Hematopoietic multipotent progenitor cell treated with erythropoietin and hydrocortisone succinate and interleukin-3 and kit ligand, for 6 days (in vitro differentiated cells): Measurements from ENCODE around the gene SLC39A11.
"Not testable (repeated sequence)": the region's sequence is repeated elsewhere in the genome, so short reads cannot be mapped to it uniquely, and the experiment has no call there.

Experiments
- DNase-seq: peaks from one replicate; pipeline ENCODE4 v3.0.0-alpha.2; 2015

The SLC39A11 gene

DNA sequence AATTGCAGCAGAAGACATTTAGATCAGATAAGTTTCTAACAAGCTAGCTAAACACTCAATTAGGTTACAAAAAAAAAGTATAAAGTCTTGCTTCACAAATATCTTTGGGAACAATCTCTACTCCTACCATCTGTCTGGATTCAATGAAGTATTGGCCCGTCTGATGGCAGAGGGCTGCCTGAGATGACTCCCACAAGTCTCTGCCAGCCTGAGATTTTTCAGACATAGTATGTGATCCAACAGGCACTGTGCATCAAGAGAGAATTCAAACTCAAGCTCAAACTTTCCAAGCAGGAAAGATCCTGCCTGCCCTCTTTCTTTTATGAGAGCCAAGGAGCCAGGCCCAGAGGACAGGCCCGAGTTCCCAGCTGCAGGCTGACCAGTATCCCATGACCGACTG, 22.6 kb downstream of the SLC39A11 start:
- DNase-seq, result no peak

DNA sequence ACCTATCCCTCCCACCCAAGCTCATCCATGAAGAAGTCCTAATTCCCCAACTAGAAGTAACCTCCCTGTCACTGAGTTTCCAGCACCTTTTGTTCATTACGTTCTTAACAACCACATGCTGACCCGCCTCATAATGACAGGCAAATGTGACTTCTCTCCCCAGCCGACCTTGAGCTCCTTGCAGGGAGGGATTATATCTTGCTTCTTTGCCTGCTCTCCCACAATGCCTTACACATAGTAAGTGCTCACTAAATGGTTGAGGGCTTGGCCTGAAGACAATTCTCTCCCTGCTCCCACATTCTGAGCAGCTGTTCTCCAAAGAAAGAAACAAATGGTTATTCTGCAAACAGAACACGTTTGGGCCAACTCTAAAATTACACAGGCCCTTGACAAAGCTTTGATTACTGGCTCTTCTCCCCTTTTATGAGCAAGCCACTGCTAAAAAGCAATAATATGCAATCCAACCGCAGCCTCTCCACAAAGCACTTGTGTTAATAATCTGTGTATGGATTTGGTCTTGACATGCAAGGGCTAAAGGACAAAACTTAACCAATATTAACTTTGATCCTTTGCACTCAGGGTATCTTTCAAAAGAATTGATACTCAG, 23.2 kb downstream of the SLC39A11 start:
- no peak for DNase-seq

DNA sequence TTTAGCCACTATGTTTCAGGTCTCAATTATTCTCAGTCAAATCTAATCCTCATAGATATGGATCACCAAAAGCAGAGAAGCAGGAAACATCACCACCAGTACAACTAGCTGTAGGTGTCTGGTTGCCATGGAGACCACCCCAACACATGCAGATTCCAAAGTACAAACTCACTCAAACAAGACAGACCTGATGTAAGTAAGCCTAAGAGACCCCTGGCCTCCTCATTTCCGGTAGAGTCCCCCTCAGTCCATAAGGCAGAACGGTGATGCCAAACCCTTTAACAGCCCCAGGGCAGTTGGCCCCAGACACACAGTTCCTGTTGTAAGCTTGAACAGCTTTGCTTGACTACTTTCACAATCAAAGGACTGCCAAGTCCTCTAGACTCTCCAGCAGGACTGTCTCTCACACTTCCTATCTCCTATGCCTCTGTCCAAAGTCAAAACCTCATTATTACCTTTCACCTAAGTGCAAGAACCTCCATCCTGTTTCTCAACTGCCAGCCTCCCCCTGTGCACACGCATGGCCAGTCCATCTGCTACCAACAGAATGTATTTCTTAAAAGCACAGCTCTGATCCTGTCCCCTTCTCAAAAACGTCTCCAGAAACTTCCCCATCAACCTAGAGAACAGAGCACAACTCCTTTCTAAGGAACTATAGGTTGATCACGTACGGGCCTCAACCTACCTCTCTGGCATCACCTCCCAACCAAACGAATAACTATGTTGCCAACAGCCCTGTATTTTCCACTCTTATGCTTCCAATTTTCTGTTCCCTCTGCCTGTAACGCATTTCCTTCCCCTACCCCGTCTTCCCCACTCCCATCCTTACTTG, 23.9 kb downstream of the SLC39A11 start:
- peak; percentile 34 for DNase-seq

DNA sequence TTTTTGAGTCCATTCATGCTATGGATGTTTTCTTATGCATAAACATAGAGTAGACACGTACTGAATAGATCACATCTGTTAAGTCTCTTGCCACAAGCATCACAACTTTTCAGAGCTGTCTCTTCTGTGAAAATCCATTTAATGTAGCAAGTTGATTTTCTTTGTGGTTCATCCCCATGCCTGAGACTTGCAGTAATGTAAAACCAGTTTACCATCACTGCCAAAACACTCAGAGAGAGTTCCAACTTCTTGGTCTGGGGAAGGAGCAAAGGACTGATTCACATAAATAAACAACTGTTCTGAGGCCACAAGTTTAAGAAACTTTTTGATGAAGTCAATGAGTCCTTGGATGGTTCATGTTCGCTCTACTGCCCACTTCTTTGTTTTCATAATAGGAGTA, 24.8 kb downstream of the SLC39A11 start:
- not testable (repeated sequence) for DNase-seq

DNA sequence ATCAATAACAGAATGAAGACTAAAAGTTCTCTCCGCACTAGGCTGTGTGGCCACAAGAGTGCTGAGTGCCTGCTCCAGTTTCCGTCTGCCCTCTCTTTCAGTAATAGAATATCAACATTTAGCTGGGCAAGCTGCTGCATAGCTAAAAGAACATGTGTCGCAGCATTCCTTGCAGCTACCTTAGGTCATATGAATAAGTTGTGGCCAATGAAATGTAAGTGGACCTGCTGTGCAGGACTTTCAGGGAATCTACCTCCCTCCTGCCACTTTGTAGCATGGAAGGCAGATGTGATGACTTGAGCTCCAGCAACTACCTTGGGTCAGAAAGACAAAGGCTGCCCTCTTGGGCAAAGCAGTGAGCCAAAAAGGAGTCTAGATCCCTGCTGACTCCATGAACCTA, 25.4 kb downstream of the SLC39A11 start:
- DNase-seq, result no peak

DNA sequence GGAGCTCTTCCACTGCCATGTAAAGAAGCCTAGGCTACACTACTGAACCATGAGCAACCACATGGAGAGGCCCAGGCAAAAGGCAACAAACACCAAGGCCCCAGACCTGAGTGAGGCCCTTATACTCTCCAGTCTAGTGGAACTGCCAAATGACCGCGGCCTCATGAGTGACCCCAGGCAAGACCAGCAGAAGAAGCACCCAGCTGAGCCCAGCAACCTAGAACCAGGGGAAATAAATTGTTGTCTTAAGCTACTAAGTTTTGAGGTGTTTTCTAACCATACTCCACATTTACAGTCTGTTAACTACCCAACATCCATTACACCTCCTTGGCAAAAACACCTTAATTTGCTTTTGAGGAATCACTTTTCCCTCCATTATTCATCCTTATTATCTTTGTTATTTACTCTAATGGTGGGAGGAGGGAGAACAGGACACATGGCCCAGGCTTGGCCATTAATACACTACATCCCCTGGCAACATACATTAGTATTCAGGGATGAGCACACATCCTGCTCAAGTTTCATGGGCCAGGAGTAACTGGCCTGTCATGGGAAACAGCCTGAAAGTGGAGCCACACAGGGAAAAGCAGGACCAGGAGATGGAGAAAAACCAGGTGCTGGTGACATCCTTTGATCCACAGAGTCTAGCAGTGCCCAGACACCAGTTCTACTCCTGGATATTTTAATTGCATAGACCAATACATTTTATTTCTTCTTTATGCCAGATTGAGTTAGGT, 26.2 kb downstream of the SLC39A11 start:
- DNase-seq, result no peak

DNA sequence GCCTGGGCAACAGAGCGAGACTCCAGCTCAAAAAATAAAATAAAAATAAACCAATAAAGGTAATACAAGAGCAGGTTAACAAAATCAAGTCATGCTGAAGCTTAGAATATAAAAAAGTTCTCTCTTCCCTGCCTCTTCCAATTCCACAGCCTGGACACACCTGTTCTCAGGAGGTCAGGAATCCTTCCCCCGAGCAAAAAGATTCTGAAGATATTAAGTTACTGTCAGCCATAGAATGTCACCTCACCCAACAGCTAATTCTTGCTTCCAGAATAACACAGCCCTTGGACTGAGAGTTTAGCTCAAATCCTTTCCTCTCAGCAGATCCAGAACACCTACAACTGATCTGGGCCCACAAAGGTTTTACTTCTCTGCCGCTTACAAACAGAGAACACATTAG, 27.1 kb downstream of the SLC39A11 start:
- DNase-seq, result no peak

DNA sequence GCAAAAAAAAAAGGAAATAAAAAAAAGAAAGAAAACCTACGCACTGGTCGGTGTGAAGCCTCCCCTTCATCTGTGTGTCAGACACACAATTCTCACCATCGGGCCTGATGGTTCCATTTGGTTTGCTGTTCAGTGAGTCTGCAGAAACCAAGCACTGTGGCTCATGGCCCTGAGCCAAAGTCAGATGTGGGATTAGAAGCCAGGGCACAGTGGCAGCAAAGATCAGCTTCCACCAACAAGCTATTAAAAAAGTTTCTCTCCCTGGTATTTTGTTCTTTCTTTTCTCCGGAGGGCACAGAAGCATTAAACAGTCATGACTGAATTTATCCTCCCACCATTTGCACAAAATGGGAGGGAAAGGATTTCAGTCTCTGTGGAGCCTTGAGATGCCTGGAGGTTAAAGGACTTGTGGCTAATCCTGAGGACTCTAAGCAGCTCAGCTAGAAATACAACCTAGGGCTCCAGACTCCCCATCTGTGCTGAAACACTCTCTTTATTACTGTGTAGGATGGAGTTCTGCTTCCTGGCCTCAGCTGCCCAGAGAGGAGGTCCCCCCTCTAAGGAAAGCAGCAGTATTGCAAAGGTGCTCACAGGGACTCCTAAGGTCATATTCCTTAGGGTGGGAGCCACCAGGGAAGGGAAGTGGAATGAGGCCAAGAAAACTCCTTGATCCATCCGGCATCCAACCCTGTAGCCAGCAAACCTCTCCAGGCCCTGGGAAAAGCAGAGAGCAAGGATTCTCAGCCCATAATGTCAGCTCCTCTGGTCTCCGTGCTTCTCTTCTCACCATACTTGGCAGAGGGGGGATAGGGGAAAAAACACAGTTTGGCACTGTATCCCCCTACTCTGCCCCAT, 28.2 kb downstream of the SLC39A11 start:
- peak; percentile 94 for DNase-seq

DNA sequence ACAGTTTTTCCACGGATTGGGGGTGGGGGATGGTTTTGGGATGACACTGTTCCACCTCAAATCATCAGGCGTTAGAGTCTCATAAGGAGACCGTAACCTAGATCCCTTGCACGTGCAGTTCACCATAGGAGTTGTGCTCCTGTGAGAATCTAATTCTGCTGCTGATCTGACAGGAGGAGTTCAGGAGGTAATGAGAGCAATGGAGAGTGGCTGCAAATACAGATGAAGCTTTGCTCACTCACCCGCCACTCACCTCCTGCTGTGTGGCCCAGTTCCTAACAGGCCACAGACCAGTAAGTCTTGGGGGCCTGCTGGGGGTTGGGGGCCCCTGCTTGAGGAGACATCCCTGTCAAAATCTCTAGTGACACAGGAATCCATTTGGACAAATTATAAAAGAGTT, 29.8 kb downstream of the SLC39A11 start:
- DNase-seq, result no peak

DNA sequence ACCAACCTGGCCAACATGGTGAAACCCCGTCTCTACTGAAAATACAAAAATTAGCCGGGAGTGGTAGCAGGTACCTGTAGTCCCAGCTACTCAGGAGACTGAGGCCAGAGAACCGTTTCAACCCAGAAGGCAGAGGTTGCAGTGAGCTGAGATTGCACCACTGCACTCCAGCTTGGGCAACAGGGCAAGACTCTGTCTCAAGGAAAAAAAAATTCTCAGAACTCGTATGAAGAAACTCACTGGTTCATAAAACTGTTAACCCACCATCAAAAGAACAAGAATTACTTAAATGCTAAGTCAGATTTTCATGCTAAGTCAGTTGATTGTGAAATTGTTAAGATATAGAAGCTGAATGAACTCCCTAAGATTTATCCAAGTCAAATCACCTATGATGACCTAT, 31.3 kb downstream of the SLC39A11 start:
- peak; percentile 74 for DNase-seq

DNA sequence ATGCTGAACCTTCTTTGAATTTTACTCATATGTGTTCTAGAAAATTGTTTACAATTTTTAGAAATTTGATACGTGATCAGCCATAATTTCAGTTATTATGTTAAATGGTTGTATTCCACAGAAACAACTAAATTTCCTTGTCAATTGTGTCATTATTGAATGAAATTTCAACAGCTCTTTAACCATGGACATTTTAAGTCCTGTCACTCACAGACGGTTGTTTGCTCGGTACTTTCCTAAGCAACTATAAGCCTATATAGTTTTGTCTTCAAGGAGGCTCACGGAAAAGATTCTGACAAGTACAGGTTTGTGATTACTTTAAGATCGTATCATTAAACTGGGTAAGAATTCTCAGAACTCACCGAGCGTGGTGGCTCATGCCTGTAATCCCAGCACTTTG, 31.8 kb downstream of the SLC39A11 start:
- peak; percentile 38 for DNase-seq

DNA sequence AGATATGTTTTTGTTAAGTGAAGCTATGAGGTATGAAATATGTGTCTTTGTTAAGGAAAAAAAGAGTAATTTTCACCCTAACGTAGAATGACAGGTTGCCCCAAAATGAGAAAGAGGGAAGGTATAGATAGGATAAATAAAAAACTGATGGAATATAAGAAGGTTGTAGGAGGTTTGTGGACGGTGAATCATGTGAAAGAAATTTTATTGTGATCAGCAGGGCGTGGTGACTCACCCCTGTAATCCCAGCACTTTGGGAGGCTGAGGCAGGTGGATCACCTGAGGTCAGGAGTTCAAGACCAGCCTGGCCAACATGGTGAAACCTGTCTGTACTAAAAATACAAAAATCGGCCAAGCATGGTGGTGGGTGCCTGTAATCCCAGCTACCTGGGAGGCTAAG, 32.8 kb downstream of the SLC39A11 start:
- DNase-seq, result not testable (repeated sequence)

DNA sequence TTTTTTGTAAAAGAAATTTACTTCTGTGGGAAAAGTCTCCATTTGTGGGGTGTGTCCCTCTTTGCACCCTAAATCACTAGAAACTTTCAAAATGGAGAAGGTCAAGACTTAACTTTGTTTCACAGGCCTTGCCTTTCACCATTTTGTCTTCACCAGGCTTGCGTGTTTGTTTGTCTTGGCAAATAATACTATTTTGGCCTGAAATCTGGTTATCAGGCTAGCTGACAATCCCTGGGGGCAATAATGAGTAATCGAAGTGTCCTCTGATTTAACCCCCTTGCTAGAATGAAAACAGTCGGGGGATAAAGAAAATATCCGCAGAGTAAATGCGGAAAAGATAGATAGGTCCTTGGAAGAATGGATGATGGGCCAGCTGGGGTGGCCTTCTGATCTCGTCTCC, 34.5 kb downstream of the SLC39A11 start:
- DNase-seq, result no peak

DNA sequence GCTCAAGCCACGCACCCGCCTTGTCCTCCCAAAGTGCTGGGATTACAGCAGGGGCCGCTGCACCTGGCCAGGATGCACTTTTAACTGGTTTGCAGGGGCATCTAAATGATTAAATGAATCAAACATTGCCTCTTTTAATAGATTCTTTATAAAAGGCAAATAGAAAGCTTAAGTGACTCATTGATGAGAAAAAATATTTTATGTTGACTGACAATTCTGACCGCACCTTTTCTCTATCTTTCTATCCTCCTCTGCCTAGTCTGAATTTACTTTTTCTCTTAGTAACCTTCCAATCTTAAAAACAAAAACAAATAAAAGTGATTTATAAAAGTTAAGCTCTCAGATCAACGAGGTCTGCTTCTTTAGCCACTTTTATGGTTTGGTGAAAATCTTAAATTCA, 35.3 kb downstream of the SLC39A11 start:
- DNase-seq, result no peak

DNA sequence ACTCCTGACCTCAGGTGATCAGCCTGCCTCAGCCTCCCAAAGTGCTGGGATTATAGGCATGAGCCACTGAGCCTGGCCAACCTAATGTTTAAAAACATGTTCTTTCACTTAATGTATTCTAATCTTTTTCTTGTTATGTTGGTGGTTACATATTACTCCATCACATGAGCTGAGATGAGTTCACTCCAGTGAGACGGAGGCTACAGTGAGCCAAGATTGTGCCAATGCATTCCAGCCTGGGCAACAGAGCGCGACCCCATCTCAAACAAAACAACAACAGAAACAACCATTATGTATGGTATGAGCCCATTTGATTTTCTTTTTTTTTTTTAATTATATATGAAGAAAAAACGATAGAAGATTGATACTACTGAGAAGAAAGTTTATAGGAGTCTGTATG, 39.6 kb downstream of the SLC39A11 start:
- no peak for DNase-seq

DNA sequence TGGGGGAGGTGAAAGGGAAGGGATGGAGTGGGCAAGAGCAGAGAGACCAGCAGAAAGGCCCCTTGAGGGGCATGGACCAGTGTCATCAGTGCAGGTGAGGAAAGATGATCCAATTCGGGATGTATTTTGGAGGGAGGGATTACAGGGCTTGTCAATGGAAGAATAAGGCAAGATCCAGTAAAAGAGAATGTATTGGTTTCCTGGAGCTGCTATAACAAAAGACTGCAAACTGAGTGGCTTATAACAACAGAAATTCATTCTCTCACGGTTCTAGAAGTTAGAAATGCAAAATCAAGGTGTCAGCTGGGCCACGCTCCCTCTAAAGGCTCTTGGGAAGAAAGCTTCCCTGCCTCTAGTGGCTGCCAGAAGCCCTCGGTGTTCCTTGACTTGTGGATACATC, 41.7 kb downstream of the SLC39A11 start:
- no peak for DNase-seq

DNA sequence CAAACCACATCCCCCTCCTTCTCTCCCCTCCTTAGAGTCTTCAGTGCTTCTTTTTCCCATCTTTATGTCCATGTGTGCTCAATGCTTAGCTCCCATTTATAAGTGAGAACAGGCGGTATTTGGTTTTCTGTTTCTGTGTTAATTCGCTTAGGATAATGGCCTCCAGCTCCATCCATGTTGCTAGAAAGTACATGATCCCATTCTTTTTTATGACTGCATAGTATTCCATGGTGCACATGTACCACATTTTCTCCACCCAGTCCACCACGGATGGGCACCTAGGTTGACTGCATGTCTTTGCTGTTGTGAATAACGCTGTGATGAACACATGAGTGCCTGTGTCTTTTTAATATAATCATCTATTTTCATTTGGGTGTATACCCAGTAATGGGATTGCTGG, 44.3 kb downstream of the SLC39A11 start:
- DNase-seq, result no peak

DNA sequence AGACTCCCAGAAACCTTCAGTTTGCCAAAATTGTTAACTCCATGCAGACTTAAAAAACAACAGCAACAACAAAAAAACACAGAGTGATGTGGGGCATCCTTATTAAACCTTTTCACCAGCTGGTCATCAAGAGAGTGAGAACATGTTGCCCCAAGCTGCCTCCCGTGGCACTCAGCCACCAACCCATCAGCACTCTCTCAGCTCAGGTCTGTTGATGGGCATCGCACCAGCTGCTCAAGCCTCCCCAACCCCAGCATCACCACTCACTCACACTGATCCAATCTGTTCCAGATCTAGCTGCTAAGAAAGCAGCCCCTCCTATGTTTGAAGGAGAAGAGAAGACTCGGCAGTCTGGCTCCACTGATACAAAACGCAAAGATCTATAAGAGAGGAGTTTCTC, 46.8 kb downstream of the SLC39A11 start:
- DNase-seq, result no peak

DNA sequence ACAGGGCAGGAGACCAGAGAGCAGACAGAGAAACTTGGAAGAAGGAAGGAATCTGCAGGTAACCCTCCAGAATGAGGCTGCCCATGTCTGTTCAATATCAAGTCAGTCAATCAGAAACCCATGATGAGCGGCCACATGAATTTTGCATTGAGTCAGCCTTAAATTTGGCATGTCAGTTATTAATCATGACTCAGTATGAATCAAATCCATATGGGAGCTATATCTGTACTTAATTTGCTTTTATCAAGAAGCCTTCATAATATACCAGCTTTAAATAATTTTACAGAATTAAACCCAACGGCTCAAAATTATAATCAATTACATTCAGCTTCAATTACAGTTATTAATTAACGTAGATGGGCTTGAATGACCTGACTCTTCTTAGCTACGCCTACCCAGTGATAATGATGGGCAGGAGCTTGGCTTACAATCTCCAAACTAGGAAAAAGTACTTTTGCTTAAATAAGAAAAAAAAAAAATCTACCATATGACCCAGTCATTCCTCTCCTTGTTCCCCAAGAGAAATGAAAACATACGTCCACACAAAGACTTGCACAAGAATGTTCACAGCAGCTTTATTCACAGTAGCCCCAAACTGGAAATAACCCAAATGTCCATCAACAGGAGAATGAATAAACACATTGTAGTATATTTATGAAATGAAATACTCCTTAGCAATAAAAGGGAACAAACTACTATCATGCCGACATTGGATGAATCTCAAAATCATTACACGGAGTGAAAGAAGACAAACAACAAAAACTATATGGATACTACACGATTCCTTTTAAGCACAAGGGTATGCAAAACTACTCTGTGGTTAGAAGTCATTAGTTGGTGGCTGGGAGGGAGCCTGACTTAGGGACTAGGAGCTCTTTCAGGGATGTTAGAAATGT, 48.6 kb downstream of the SLC39A11 start:
- DNase-seq, result no peak

DNA sequence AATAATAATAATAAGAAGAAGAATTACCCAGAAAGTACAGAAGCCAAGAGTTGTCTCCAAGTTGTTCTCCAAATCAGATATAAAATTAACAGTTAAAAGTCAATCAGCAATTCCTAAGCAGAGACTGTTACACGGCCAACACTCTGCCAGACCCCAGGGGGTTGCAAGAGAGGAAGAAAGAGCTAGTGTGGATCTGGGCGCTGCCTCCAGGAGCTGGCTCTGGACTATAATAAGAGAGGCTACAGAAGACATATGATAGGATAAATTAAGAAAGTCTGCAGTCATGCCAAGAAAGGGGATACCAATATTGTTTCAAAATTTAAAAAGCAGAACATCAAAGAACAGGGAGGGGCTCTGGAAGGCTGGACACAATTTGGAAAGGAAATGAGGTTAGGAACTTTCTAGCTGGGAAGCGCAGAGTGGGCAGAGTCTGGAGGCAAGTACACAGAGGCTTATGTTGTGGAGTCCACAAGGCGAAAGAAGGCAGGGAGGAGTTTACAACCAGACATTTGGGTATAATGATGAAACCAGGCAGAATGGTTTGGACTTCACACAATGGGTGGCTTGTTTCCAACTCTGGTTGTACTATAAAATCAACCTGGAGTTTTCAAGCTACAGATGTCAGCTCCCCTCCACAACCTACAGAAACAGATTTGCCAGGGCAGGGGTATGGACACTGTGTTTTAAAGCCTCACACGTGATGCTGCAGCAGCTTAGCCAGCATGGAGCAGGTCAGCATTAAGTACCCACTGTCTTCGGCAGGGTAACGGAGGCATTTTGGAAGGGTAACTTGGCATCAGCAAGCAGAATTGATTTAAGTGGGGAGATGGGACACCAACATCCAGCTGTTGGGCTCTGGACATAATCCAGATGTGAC, 49.4 kb downstream of the SLC39A11 start:
- no peak for DNase-seq

DNA sequence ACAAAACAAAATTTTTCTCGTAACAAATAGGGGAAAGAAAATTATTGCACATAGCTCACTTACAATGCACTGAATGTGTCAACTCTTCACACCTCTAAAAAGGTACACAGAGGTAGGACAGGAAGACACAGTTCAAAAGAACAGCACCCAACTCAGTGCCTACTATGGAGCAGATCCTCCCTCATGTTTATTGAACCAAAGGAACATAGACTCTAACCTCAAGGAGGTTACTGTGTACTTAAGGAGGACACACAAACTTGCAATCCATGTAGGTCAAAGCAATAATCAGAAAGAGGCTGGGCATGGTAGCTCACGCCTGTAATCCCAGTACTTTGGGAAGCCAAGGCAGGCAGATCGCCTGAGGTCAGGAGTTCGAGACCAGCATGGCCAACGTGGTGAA, 50.3 kb downstream of the SLC39A11 start:
- no peak for DNase-seq
